Pulmonary artery endothelial cell (primary cell): ENCODE results near the gene EXPH5. TPM values are rescaled to one million over a fixed set of nuclear protein-coding genes. Genes with fewer than 3 reads are reported as not detected.
"Not testable (repeated sequence)": the region's sequence is repeated elsewhere in the genome, so short reads cannot be mapped to it uniquely, and the experiment has no call there.

Source experiments
- DNase-seq: peaks from one replicate; pipeline ENCODE4 v3.0.0-alpha.2; 2011; ENCODE audit warnings: low read depth, low spot score
- total RNA-seq: library from RNA; depleted of rRNA; stranded (reverse); fragments of >200 nt; gene quantifications from 2 replicates; pipeline ENCODE4 v1.2.3, GENCODE V29; 2014

Gene EXPH5
- total RNA-seq, 1 donor from 2014 or later: under 0.01 TPM

GRCh38 chr11:108601150-108601549 is 7.6 kb upstream of the EXPH5 start:
- no peak for DNase-seq

DNA sequence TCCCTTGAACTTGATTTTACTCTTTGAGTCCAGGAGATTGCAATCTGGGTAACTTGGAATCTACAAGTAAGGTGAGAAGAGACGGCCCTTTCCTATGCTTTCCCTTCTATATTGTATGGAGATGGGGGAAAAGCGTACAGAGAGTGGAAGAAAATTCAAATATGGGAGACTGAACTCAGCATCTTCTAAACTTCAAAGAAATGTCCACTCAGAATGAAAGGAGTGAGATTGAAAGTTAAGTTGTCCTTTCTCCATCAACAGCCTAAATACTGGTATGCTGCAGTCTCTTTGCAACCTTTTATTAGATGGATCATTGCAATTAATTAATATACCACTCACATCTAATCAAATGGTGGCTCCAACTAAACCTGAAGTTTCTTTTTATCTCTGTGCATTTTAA is 6.4 kb upstream of the EXPH5 start:
- no peak for DNase-seq

DNA sequence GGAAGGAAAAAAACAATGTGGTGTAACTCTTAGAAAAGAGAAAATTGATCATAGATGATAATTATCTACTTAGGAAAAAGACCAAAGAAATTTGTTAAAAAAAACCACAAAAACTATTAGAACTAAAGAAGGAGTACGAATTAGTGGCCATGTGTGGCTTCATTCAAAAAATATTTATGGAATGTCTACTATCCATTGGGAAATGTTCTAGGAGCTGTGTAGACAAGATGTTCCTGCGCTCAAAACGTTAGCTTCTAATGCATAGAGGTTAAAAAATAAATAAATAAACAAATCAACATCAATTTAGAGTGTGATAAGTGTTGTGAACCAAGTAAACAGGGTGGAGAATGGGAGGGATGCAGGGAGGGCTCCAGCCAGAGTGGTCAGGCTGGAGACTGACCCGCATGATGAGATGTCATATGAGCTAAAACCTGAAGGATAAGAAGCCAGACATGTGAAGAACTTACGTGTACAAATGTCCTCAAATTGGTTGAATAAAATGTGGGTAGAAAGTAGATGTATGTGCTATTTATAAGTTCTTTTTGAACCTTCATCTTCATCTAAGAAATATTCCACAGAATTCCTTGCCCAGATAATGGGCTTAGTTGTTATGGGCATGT is 4.3 kb upstream of the EXPH5 start:
- no peak for DNase-seq

DNA sequence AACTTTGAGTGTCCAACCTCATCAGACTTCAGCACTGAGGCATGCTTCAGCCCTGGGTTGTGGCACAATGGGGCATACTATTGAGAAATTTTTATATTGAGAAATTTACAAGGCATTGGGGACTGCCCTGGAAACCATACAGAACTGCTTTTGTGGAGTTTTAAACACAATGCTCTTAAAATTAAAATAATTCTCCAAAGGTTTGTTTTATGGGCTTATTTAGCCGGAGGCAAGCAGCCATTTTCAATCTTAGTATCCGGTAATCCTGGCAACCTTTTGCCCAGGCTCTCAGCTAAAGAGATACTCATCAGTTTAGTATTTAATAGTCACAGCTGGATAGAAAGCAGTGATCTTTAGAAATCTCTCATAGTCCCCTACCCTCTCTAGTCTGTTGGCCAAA is 3.1 kb upstream of the EXPH5 start:
- no peak for DNase-seq

DNA sequence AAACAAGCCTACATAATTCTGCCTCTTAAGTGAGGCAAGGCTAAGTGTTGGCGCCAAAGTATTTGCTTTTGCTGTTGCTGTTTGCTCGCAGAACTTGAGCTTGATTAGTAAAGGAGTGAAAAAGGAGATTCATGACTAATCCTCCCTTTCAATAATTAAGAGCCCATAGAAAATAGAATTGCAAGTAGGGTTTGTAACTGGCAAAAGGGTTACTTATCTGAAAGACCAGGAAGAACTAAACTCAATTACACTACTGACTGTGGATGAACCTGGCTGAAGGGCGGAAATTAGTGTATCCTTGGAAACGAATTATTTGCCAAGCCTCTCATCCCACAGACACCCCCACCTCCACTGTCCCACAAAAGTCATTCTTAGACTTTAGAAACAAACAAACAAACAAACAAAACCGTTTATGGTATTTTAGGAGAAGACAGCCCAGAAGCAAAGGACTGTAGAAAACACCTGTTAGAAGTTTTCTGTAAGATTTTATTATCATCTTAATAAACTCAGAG is 411 bp upstream of the EXPH5 start:
- no peak for DNase-seq

GRCh38 chr11:108592591-108593213 is 866 bp downstream of the EXPH5 start:
- DNase-seq: no peak

- DNase-seq: no peak
These were observed 1.7 kb downstream of the EXPH5 start for GRCh38 chr11:108591893-108592292.

GRCh38 chr11:108589136-108589535 is 4.4 kb downstream of the EXPH5 start:
- DNase-seq: no peak

- DNase-seq: no peak
These were observed 5.3 kb downstream of the EXPH5 start for GRCh38 chr11:108588287-108588686.

DNA sequence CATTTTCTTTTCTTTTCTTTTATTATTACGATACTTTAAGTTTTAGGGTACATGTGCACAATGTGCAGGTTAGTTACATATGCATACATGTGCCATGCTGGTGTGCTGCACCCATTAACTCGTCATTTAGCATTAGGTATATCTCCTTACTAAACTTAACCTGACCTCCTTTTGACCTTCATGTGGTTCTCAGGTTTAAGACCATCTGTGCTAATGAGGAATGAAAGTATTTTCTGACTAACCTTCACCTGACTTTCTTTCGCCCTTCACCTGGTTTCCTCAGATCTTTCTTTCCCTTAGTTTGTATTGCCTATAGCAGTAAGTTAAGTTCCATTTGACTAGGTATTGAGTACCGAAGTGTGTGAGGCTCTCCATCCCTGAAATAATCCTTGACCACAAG is 6.5 kb downstream of the EXPH5 start:
- no peak for DNase-seq

DNA sequence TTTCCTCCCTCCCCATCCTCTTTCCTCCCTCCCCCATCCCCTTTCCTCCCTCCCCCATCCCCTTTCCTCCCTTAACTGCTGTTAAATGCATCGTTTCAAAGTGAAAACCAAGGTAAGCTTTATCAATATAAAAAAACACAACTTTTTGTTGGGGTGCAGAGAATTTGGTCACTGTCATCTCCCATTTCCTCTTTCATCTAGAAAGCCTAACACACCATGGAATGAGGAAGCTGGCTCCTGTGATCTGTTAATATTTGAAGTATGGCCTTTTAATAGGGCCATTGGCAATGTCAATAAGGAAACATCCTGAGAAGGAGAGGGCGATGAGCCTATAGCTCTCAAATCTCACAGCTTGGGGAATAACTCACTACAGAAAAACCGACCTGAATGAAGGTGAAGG is 7.0 kb downstream of the EXPH5 start:
- DNase-seq: no peak

DNA sequence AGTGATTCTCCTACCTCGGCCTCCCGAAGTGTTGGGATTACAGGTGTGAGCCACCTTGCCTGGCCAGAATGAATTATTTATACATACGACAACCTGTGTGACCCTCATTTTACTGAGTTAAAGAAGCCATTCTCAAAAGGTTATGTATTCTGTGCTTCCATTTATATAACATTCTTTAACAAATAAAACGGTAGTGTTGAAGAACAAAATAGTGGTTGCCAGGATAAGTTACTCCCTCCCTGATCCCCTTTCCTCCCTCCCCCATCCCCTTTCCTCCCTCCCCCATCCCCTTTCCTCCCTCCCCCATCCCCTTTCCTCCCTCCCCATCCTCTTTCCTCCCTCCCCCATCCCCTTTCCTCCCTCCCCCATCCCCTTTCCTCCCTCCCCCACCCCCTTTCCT is 7.4 kb downstream of the EXPH5 start:
- not testable (repeated sequence) for DNase-seq

DNA sequence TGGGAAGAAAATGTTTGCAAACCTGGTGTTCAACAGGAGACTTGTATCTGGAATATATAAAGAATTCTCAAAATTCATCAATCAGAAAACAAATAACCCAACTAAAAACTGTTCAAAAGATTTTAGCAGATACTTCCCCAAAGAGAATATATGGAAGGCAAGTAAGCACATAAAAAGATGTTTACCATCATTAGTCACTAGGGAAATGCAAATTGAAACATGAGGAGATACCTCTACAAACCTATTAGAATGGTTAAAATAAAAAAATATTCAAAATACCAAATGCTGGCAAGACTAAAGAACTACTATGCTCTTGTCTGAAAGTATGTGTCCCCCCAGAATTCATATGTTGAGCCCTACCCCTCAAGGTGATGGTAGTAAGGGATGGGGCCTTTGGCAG is 8.6 kb downstream of the EXPH5 start:
- DNase-seq: no peak

DNA sequence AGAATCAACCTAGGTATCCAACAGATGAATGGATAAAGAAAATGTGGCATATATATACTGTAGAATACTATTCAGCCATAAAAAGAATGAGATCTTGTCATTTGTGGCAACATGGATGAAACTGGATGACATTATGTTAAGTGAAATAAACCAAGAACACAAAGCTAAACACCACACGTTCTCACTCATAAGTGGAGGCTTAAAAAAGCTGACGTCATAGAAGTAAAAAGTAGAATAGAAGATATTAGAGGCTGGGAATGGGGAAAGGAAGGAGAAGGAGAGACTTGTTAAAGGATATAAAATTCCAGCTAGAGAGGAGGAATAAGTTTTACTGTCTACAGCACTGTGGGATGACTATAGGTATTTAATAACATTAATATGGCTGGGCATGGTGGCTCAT is 12.9 kb downstream of the EXPH5 start:
- DNase-seq: no peak

- no peak for DNase-seq
These were observed 13.5 kb downstream of the EXPH5 start for GRCh38 chr11:108580043-108580442.

- no peak for DNase-seq
These were observed 17.0 kb downstream of the EXPH5 start for GRCh38 chr11:108576523-108576922.

GRCh38 chr11:108574675-108575074 is 18.9 kb downstream of the EXPH5 start:
- DNase-seq: no peak

DNA sequence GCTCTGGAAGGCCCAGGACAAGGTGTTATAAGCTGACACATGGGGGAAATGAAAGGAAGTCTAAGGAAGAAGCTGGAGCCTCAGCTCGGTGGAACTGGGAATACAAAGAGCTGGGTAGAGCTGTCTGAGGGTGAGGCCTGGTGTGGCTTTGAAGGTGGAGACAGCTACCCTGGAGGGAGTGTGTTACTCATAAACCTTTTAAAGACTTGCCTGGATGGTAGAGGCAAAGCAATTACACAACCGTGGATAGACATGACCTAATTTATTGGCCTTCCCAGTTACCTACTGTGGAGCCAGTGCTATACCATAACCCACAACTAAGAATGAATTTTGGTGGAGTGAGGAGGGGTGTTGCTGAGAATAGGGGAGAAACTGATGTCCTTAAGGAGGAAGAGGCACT is 22.6 kb downstream of the EXPH5 start:
- DNase-seq: no peak

DNA sequence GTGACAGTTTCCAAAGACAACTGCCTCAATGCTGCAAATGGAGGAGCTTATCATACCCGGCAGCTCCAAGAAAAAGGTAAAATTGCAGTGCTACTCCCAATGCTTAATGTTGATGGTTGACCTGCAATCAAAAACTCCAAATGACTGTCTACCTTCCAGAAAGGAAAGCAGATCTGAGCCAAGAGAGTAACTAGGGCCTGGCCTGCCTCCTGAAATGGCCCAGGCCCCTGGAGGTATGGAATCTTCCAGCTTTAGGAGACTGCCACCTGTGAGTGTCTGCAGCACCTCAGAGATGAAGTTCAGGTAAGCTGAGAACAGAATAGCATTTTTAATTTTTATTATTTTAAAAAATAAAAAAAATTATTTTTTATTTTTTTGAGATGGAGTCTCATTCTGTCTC is 23.7 kb downstream of the EXPH5 start:
- no peak for DNase-seq

DNA sequence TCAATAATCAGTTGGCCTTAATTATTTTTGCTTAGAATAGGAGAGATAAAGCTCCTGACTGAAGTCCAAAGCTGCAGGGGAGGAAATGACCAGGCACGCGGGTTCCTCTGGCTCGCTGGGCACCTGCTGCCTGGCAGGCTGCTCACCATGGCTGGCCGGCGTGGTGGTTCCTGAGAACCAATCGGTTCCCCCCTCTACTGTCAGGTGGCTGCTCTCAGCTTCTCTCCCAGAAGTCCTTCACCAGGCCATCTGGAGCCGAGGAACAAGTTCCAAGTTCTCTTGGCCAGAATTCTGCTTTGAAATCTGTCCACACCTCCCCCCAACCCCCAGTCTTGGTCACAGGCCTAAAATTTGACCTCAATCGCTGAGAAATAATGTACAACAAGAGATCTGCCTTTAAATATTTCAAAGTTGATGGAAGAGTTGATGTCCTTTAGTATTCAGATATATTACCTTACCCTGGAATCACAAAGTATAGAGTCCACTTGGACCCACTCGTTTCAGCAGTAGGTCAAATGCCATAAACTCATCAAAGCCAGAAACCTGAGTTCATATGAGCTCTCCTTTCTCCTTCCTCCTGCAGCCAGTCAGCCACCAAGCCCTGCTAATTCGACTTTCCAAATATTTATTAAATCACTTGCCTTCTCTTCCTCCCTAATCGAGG is 25.2 kb downstream of the EXPH5 start:
- no peak for DNase-seq

DNA sequence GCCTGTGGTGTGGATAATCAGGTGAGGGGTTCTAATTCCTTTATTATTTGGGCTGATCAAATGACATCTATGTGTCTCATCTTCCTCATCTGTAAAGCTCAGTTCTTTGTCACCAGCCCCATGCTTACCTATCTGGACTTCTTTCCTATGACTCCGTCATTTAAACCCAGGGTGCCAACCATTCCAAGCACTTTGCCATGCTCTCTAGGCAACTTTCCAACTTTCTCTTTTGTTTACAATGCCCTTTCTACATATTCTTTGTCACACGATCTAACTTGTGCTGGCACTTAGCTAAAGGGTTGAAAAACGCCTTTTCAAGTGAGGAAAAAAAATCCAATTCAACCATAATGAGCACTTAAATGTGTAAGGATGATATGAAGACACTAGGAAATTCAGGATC is 27.9 kb downstream of the EXPH5 start:
- no peak for DNase-seq

DNA sequence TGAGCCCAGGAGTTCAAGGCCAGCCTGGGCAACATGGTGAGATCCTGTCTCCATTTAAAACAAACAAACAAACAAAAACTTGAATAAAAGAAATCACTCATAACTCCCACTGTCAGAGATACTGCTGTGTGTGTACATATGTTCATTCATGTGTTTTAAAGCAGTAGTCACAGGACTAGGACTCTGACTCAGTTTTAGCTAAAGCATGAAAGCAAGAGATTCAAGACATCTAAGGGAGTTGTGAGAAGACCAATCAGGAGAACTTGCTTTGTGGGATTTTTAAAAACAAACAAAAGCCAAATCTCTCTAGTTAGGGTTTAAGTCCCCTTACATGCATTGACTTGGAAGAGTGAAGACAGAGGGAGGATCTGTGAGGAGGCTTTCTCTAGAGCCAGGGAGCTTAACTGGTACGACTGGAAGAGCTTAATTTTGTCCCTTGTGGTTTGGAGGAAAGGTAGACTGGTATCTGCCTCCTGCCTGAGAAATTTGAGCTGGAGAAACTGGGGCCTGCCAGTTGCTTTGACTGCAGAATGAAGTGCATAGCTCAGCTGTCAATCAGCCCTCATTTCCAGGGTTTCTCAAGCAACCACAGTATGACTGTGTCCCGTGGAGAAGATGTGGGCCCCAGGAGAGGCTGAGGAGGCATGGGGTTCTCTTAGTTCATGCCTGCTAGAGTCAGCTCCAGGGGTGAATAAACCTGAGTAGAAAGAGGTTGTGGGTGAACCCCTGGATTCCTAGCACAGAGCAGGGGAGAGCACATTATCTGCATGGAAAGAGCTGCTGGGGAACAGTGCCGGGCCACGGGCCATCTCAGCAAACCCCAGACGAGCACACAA is 30.6 kb downstream of the EXPH5 start:
- no peak for DNase-seq
